Astrocyte of the spinal cord (primary cell): ENCODE measurements around the gene TUBA1B.
"Not testable (repeated sequence)": the region's sequence is repeated elsewhere in the genome, so short reads cannot be mapped to it uniquely, and the experiment has no call there.

Experiments used
- DNase-seq: peaks from one replicate; pipeline ENCODE4 v3.0.0; 2011; ENCODE audit warnings: low read depth, low spot score
- H3K4me3 ChIP-seq: 2 replicates; pipeline ENCODE4 v1.5.1; 2011; ENCODE audit warnings: low read depth, mild to moderate bottlenecking, low read length, moderate library complexity
- in situ Hi-C: cut with HindIII; loops from 2 replicates; pipeline ENCODE4 v1.10.0; 2017; ENCODE audit warnings: low sequenced_read_pairs
- TF ChIP-seq, protein P1 (sequence below): IDR thresholded peaks from 2 replicates; pipeline ENCODE4 v1.5.1; 2012; ENCODE audit warnings: low read depth, mild to moderate bottlenecking, low read length, inconsistent platforms

The TUBA1B gene

GRCh38 chr12:49133590-49133989 lies 2.4 kb upstream of the TUBA1B start:
- H3K4me3 ChIP-seq: no peak overlapping the region
- no peak for DNase-seq
- in situ Hi-C loops: no loop called here

DNA sequence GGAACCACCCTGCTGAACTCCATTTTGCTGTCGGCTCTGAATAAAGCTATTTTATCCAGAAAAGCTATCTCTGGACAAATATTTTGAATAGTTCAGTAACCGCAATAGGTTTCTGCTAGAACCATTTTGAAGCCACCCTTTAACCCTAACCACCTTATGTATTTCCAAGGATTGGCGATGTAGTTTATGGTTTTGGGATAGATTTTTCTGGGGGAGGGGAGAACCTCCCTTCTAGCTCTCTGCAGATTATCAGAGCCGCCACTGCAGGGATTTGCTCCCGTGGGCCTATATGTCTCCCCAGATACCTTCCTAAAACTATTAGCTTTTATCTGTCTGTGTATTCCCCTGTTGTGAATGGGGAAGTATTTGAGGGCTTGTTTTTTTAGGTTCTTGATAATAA lies 1.8 kb upstream of the TUBA1B start:
- H3K4me3 ChIP-seq: no peak overlapping the region
- no peak for DNase-seq
- TF ChIP-seq, protein P1, sequence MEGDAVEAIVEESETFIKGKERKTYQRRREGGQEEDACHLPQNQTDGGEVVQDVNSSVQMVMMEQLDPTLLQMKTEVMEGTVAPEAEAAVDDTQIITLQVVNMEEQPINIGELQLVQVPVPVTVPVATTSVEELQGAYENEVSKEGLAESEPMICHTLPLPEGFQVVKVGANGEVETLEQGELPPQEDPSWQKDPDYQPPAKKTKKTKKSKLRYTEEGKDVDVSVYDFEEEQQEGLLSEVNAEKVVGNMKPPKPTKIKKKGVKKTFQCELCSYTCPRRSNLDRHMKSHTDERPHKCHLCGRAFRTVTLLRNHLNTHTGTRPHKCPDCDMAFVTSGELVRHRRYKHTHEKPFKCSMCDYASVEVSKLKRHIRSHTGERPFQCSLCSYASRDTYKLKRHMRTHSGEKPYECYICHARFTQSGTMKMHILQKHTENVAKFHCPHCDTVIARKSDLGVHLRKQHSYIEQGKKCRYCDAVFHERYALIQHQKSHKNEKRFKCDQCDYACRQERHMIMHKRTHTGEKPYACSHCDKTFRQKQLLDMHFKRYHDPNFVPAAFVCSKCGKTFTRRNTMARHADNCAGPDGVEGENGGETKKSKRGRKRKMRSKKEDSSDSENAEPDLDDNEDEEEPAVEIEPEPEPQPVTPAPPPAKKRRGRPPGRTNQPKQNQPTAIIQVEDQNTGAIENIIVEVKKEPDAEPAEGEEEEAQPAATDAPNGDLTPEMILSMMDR: no peak
- in situ Hi-C loops: no loop called here

More at GRCh38 chr12:49133590-49133989, 2.4 kb upstream of the TUBA1B start:
- TF ChIP-seq, protein P1: no peak

DNA sequence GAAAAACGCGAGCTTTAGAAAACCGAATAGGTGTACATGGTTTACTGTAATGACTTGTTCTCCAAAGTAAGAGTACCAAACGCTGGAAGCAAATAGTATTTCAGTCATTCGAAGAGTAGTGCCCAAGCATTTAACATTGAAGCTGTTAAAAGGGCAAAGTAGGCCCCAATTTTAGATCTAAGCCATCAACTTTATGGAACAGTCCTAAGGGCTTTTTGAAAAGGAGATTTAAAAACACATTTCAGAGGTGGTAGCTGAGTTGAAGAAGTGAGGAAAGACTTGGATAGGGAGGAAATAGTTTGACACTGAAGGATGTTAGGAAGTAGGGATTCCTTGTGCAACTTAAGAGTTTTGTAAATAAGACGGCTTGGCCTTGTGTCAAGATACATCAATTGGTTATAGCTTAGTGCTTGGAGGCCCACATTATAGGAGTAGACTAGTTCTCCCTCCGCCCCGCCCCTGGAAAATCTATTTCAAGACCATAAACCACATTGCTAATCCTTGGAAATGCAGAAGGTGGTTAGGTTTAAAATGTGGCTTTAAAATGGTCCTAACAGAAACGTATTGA lies 783 bp upstream of the TUBA1B start:
- peak; percentile 52 for DNase-seq
- TF ChIP-seq, protein P1: no peak
- in situ Hi-C loops: no loop called here
- H3K4me3 ChIP-seq: peak overlapping the region; percentile 46

DNA sequence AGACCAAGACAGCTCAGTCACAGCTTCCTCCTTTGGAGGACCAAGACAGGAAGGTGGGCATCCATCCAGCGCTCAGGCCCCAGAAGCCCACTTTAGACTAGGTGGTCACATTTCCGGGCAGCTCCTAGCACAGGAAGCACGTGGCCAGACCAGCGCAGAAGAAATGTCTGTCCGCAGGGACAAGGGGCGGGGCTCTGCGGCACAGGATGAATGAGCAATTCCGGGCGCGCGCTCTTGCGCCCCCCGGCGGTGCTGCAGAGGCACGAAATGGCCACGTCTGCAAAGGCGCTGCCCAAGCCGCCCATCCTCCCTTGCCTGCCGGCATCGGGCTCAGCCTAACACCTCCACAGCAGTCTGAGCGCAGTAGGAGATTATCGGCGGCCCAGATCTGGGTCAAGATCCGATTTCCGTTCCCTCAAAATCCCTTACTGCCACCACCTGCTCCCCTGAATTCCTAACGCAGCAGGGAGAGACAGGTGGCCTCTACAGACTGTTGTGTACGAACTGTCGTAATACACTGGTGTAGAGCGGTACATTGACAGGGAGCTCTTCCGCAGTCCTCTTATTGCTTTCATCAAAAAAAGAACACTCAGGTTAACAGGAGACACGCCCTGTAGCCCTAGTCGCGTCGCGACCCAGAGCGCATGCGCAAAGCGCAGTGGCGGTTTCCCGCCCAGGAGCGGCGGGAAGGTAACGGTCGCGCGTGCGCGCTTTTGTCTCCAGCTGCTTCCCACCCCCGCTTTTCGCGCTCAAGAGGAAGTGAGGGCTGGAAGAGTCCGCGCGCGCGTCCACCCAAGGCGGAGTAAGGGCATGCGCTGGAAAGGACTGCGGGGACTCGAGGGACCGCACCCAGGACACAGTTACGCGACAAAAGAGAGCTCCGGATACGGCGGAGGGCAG lies 794 bp downstream of the TUBA1B start:
- in situ Hi-C loops: no loop called here
- peak overlapping the region; percentile 96 for H3K4me3 ChIP-seq
- peak; percentile 94 for DNase-seq
- TF ChIP-seq, protein P1: peak; percentile 96

GRCh38 chr12:49129332-49130150 lies 1.7 kb downstream of the TUBA1B start:
- peak overlapping the region; percentile 96 for H3K4me3 ChIP-seq
- in situ Hi-C loops: no loop called here
- TF ChIP-seq, protein P1: no peak
- DNase-seq: no peak

DNA sequence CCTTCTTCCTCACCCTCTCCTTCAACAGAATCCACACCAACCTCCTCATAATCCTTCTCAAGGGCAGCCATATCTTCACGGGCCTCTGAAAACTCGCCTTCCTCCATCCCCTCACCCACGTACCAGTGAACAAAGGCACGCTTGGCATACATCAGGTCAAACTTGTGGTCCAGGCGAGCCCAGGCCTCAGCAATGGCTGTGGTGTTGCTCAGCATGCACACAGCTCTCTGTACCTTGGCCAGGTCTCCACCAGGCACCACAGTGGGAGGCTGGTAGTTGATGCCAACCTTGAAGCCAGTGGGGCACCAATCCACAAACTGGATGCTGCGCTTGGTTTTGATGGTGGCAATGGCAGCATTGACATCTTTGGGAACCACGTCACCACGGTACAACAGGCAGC lies 3.2 kb downstream of the TUBA1B start:
- in situ Hi-C loops, DNase-seq, H3K4me3 ChIP-seq: not testable (repeated sequence)
